Panc1 (cell line): ENCODE data around the gene NDUFS6. TPM values are rescaled to one million over a fixed set of nuclear protein-coding genes. Genes with fewer than 3 reads are reported as not detected.

ENCODE experiments used
- ATAC-seq: fragments of 200-7000 bp; cut with Tn5 transposase; 2 replicates; pipeline ENCODE4 v1.9.1; 2020; ENCODE audit warnings: mild to moderate bottlenecking, moderate library complexity
- BruUV-seq: library from RNA; stranded (reverse); fragments of 400-500 nt; replicated peaks from 2 replicates; lab custom pipeline; 2021; lab: Mats Ljungman, UMichigan
- CTCF ChIA-PET: fragments of 300-600 bp; sonication (Branson Sonifier 250); formaldehyde crosslinking; loops from one replicate; lab custom pipeline; 2022; ENCODE audit warnings: antibody characterized with exemption; lab: Charles Lee
- POLR2A ChIA-PET: fragments of 300-600 bp; sonication (Branson Sonifier 250); formaldehyde crosslinking; loops from one replicate; lab custom pipeline; 2022; ENCODE audit warnings: antibody characterized with exemption; lab: Charles Lee
- DNase-seq: peaks from one replicate; pipeline ENCODE4 v3.0.0-alpha.2; 2010; ENCODE audit warnings: low read depth, low spot score
- H3K27ac ChIP-seq: 2 replicates; pipeline ENCODE4 v1.5.1; 2011; ENCODE audit warnings: mild to moderate bottlenecking, low read length, inconsistent platforms
- H3K27me3 ChIP-seq: fragments of 200-500 bp; sonication (Bioruptor generic); 2 replicates; pipeline ENCODE4 v1.6.0; 2014; ENCODE audit warnings: low read length, inconsistent platforms; ENCODE audit not compliant: control insufficient read depth, insufficient read depth
- H3K36me3 ChIP-seq: fragments of 200-500 bp; sonication (Bioruptor generic); 2 replicates; pipeline ENCODE4 v1.5.1; 2014; ENCODE audit warnings: inconsistent platforms, mild to moderate bottlenecking, low read length, moderate library complexity; ENCODE audit not compliant: control insufficient read depth, insufficient read depth
- H3K4me1 ChIP-seq: 2 replicates; pipeline ENCODE4 v1.5.1; 2011; ENCODE audit warnings: inconsistent platforms, mild to moderate bottlenecking, low read length, moderate library complexity; ENCODE audit not compliant: control insufficient read depth, insufficient read depth
- H3K4me3 ChIP-seq, 2 experiments: 2 replicates each; pipeline ENCODE4 v1.5.1; 2011 to 2012; ENCODE audit warnings: low read depth in 2 of 2, low read length in 2 of 2, mild to moderate bottlenecking in 2 of 2, inconsistent platforms in 1 of 2, moderate library complexity in 1 of 2
- H3K9me3 ChIP-seq: fragments of 200-500 bp; sonication (Bioruptor generic); 2 replicates; pipeline ENCODE4 v1.5.1; 2014; ENCODE audit warnings: low read depth, mild to moderate bottlenecking, inconsistent platforms, low read length, moderate library complexity; ENCODE audit not compliant: control insufficient read depth, insufficient read depth
- CTCF ChIP-seq: fragments of 450-650 bp; IDR thresholded peaks from 2 replicates; pipeline ENCODE4 v1.5.1; 2017; ENCODE audit warnings: mild to moderate bottlenecking
- POLR2AphosphoS5 ChIP-seq: IDR thresholded peaks from 2 replicates; pipeline ENCODE4 v1.6.1; 2012; ENCODE audit warnings: mild to moderate bottlenecking, low read depth, low read length, moderate library complexity
- REST ChIP-seq, 2 experiments: IDR thresholded peaks; 2 replicates each; pipeline ENCODE4 v1.6.1; 2011 to 2012; ENCODE audit warnings: low read depth in 2 of 2, control low read depth in 1 of 2, low read length in 1 of 2, mild to moderate bottlenecking in 1 of 2, moderate library complexity in 1 of 2; ENCODE audit not compliant: insufficient read depth in 1 of 2
- SIN3A ChIP-seq: IDR thresholded peaks from 2 replicates; pipeline ENCODE4 v1.6.1; 2012; ENCODE audit warnings: low read depth, mild to moderate bottlenecking, low read length, moderate library complexity, borderline replicate concordance; ENCODE audit not compliant: insufficient read depth
- TCF7L2 ChIP-seq: IDR thresholded peaks from 2 replicates; pipeline ENCODE4 v1.6.1; 2011; ENCODE audit warnings: mild to moderate bottlenecking, low read depth, low read length, inconsistent platforms
- in situ Hi-C: cut with HindIII; loops from 2 replicates; pipeline ENCODE4 v1.10.0; 2016; ENCODE audit warnings: low sequenced_read_pairs, low pct_unique_long_range_greater_than_20kb
- intact Hi-C: fragments of 100-400 bp; cut with micrococcal nuclease; formaldehyde crosslinking; loops from one replicate; pipeline ENCODE4 v1.10.0; 2022; ENCODE audit not compliant: unreplicated experiment
- total RNA-seq: library from RNA; stranded (reverse); gene quantifications from one replicate; pipeline ENCODE4 v1.2.1, GENCODE V29; 2021; ENCODE audit not compliant: unreplicated experiment

NDUFS6 gene
- total RNA-seq, 1 experiment from 2014 or later = 70.6 TPM

GRCh38 chr5:1793966-1794900, 7.0 kb upstream of the NDUFS6 start:
- Histone ChIP-seq H3K27me3 (no peaks in the 10 kb centered on the region), H3K27ac (peak overlapping the region; percentile 39; the same call in 1 of the 2 replicates), H3K36me3 (peaks cover 10% of the 10 kb centered on the region; the same call in 1 of the 2 replicates), H3K9me3 (no peaks in the 10 kb centered on the region), H3K4me3 (no peak overlapping the region), H3K4me1 (peaks cover 25% of the 10 kb centered on the region)
- in situ Hi-C loops = no loop called here
- DNase-seq = no peak
- ChIA-PET POLR2A (no interaction called here), CTCF (no interaction called here)
- BruUV-seq = no TSS peak
- intact Hi-C loops = no loop called here
- 0 out of 2 replicates have a peak, but pooled peaks have one; percentile 15 for ATAC-seq
- TF ChIP-seq CTCF (no peak), REST (IDR thresholded peaks at IDR 0.05; ENCODE audit: insufficient read depth in 1 of 2, low read depth in 2 of 2, low read length in 1 of 2) (no peak), POLR2AphosphoS5 (no peak), SIN3A (no peak), TCF7L2 (no peak)

GRCh38 chr5:1794901-1795290, 6.3 kb upstream of the NDUFS6 start:
- ATAC-seq (no peak), DNase-seq (no peak)
- Histone ChIP-seq H3K4me1 (peaks cover 21% of the 10 kb centered on the region), H3K27ac (no peak overlapping the region), H3K36me3 (peaks cover 11% of the 10 kb centered on the region; the same call in 1 of the 2 replicates), H3K4me3 (no peak overlapping the region), H3K27me3 (no peaks in the 10 kb centered on the region), H3K9me3 (no peaks in the 10 kb centered on the region)
- CTCF ChIA-PET = no interaction called here
- no TSS peak for BruUV-seq
- in situ Hi-C loops (no loop called here), intact Hi-C loops (no loop called here)
- POLR2A ChIA-PET = no interaction called here
- TF ChIP-seq TCF7L2 = no peak
- TF ChIP-seq POLR2AphosphoS5 = no peak
- no peak for TF ChIP-seq REST (IDR thresholded peaks at IDR 0.05; ENCODE audit: insufficient read depth in 1 of 2, low read depth in 2 of 2, low read length in 1 of 2)
- no peak for TF ChIP-seq SIN3A
- no peak for TF ChIP-seq CTCF
